ENCODE data around the gene CHIC2.

GRCh38 chr4:53981066-53981465 lies 83.3 kb downstream of the CHIC2 start:
- TF ChIP-seq CTCF (conservative IDR thresholded peaks at IDR 0.05 in 1 of 2, IDR thresholded peaks at IDR 0.05 in 1 of 2; ENCODE audit: extremely low read depth in 1 of 2, insufficient read depth in 1 of 2, low read depth in 1 of 2, low read length in 2 of 2) = no peak
- TF ChIP-seq EZH2 (IDR thresholded peaks at IDR 0.05; ENCODE audit: borderline replicate concordance, low read length) = no peak

All from mammary epithelial cell (primary cell).